ENCODE results near the gene SPATA20.

The SPATA20 gene

DNA sequence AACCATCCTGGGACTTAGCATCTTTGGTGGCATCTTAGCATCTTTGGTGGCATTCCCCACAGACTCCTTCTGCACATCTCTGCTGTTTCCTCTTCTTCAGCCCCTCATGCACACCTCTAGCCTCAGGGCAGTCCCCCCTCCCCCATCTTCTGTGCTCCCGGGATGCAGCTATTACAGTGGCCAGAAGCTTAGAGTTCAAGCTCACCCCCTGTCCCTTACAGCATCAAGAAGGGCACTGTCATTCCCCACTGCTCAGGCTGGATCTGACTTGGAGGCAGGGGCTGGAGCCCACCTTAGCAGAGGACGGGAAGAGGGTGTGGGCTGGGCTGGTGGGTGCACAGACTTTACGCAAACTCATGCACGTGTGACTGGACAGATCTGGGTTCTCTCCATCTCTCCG lies 13.8 kb upstream of the SPATA20 start:
- Histone ChIP-seq H3K14ac (ENCODE audit: low read length) (peak overlapping the region; percentile 41), H3K27ac (ENCODE audit: low read depth, low read length) (peak overlapping the region; percentile 31), H3K4ac (ENCODE audit: low read depth, low read length) (no peak overlapping the region), H2BK120ac (ENCODE audit: insufficient read depth, low read length, poor library complexity) (no peak overlapping the region), H3K4me2 (ENCODE audit: low read length) (peak overlapping the region; percentile 88), H3K4me1 (ENCODE audit: control insufficient read depth in 1 of 2, insufficient read depth in 2 of 2, low read length in 2 of 2) (peaks cover 31 to 35% of the 10 kb centered on the region in 2 experiments), H3K27me3 (ENCODE audit: insufficient read depth, low read length) (no peaks in the 10 kb centered on the region), H3K79me1 (ENCODE audit: low read length) (peaks cover 22% of the 10 kb centered on the region), H3K23ac (ENCODE audit: low read length) (no peak overlapping the region), H3K9me3 (ENCODE audit: insufficient read depth, low read depth, low read length) (no peaks in the 10 kb centered on the region), H3K79me2 (ENCODE audit: control insufficient read depth, insufficient read depth, low read length, poor library complexity) (peaks cover 5% of the 10 kb centered on the region), H3K18ac (ENCODE audit: low read length) (peak overlapping the region; percentile 72), H4K12ac (ENCODE audit: low read depth, low read length) (no peak overlapping the region), H2BK12ac (ENCODE audit: low read length) (no peak overlapping the region), H2AFZ (ENCODE audit: insufficient read depth, low read length, poor library complexity) (no peak overlapping the region), H2BK5ac (ENCODE audit: low read depth, low read length, poor library complexity) (no peak overlapping the region), H3K36me3 (ENCODE audit: control insufficient read depth in 1 of 2, insufficient read depth in 2 of 2, low read length in 2 of 2) (peaks cover 18 to 20% of the 10 kb centered on the region in 2 experiments), H2AK5ac (ENCODE audit: low read length) (no peak overlapping the region), H4K8ac (ENCODE audit: low read depth, low read length) (no peak overlapping the region), H3K4me3 (ENCODE audit: low read depth, low read length) (peak overlapping the region; percentile 72), H4K91ac (ENCODE audit: low read depth, low read length) (peak overlapping the region; percentile 82), H3K9ac (ENCODE audit: low read length) (no peak overlapping the region)
- DNase-seq: no peak
- no CpG with 5 or more reads among the region's 5 CpGs for WGBS (ENCODE audit: extremely low coverage, insufficient coverage, insufficient read length)

DNA sequence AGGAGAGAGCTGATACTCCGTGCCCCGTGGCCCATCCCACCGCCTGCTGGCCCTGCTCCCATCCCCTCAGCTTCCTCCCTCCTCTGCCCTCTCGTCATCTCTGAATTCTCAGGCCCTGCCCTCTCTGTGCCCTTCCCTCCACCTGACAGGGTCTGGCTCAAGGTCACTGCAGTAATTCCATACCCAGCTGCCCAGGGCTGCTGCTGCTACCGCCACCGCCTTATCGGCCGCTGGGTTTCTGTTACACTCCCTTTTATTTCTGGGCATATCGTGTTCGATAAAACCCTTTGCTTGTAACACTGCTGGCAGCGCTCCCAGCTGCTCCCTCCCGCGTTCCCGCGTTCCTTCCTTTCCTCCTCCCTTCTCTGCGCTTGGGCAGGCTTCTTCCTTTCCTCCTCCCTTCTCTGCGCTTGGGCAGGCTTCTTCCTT lies 13.2 kb upstream of the SPATA20 start:
- no peak overlapping the region for H2AFZ ChIP-seq (ENCODE audit: insufficient read depth, low read length, poor library complexity)
- peak overlapping the region; percentile 72 for H3K4me3 ChIP-seq (ENCODE audit: low read depth, low read length)
- peak overlapping the region; percentile 36 for H4K91ac ChIP-seq (ENCODE audit: low read depth, low read length)
- H3K4me2 ChIP-seq (ENCODE audit: low read length): peak overlapping the region; percentile 88
- peaks cover 5% of the 10 kb centered on the region for H3K79me2 ChIP-seq (ENCODE audit: control insufficient read depth, insufficient read depth, low read length, poor library complexity)
- peak overlapping the region; percentile 75 for H2BK12ac ChIP-seq (ENCODE audit: low read length)
- peak overlapping the region; percentile 10 for H3K9ac ChIP-seq (ENCODE audit: low read length)
- peak overlapping the region; percentile 71 for H3K4ac ChIP-seq (ENCODE audit: low read depth, low read length)
- peak overlapping the region; percentile 31 for H3K27ac ChIP-seq (ENCODE audit: low read depth, low read length)
- H3K18ac ChIP-seq (ENCODE audit: low read length): peak overlapping the region; percentile 72
- H3K27me3 ChIP-seq (ENCODE audit: insufficient read depth, low read length): no peaks in the 10 kb centered on the region
- H3K23ac ChIP-seq (ENCODE audit: low read length): no peak overlapping the region
- WGBS (ENCODE audit: extremely low coverage, insufficient coverage, insufficient read length): no CpG with 5 or more reads among the region's 17 CpGs
- H4K8ac ChIP-seq (ENCODE audit: low read depth, low read length): peak overlapping the region; percentile 9
- no peak for DNase-seq
- H3K14ac ChIP-seq (ENCODE audit: low read length): peak overlapping the region; percentile 41
- H4K12ac ChIP-seq (ENCODE audit: low read depth, low read length): no peak overlapping the region
- H2AK5ac ChIP-seq (ENCODE audit: low read length): peak overlapping the region; percentile 72
- H3K4me1 ChIP-seq (ENCODE audit: control insufficient read depth in 1 of 2, insufficient read depth in 2 of 2, low read length in 2 of 2): peaks cover 31 to 35% of the 10 kb centered on the region in 2 experiments
- peaks cover 22% of the 10 kb centered on the region for H3K79me1 ChIP-seq (ENCODE audit: low read length)
- H3K9me3 ChIP-seq (ENCODE audit: insufficient read depth, low read depth, low read length): no peaks in the 10 kb centered on the region
- H2BK120ac ChIP-seq (ENCODE audit: insufficient read depth, low read length, poor library complexity): peak overlapping the region; percentile 12
- peak overlapping the region; percentile 23 for H2BK5ac ChIP-seq (ENCODE audit: low read depth, low read length, poor library complexity)
- peaks cover 22 to 25% of the 10 kb centered on the region in 2 experiments for H3K36me3 ChIP-seq (ENCODE audit: control insufficient read depth in 1 of 2, insufficient read depth in 2 of 2, low read length in 2 of 2)

DNA sequence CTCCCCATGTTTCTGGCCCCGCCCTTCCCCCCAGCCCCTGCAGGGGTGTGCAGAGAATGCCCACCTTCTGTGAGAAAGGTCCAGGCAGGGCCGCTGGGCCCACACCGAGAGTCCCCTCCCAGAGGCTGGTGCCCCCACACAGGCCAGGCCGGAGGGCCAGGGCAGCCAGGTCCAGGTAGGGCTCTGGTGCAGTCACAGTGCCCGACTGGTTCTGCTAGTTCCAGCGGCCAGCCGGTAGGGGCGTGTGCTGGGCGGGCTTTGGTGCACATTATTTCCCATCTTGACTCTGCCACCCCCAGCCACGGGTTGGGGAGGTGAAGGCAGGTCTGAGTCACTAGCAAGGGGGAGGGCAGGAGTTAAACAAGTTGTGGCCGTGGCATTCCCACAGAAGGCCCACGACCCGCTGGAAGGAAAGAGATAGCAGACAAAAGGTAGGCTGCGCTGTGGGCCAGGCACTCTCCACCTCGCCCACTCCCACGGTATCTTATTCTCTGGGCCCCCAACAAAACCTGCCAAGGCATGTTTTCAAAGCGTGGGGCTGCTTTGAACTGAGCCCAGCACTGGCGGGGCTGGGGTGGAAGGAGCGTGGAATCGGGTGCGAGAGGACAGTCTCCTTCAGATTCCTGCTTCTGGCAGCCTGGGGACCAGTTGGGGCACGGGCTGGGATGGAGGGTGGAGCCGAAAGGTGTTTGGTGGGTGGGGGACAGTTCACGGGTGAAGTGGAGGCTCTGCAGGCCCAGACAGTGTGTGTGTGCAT lies 12.6 kb upstream of the SPATA20 start:
- H4K12ac ChIP-seq (ENCODE audit: low read depth, low read length): peak overlapping the region; percentile 26
- H3K23ac ChIP-seq (ENCODE audit: low read length): no peak overlapping the region
- H3K9ac ChIP-seq (ENCODE audit: low read length): no peak overlapping the region
- peaks cover 31 to 35% of the 10 kb centered on the region in 2 experiments for H3K4me1 ChIP-seq (ENCODE audit: control insufficient read depth in 1 of 2, insufficient read depth in 2 of 2, low read length in 2 of 2)
- H3K27ac ChIP-seq (ENCODE audit: low read depth, low read length): peak overlapping the region; percentile 40
- peak overlapping the region; percentile 66 for H2BK12ac ChIP-seq (ENCODE audit: low read length)
- peak overlapping the region; percentile 23 for H2BK5ac ChIP-seq (ENCODE audit: low read depth, low read length, poor library complexity)
- no peak overlapping the region for H3K4me3 ChIP-seq (ENCODE audit: low read depth, low read length)
- H3K4me2 ChIP-seq (ENCODE audit: low read length): peak overlapping the region; percentile 88
- no peaks in the 10 kb centered on the region for H3K9me3 ChIP-seq (ENCODE audit: insufficient read depth, low read depth, low read length)
- no CpG with 5 or more reads among the region's 24 CpGs for WGBS (ENCODE audit: extremely low coverage, insufficient coverage, insufficient read length)
- H2BK120ac ChIP-seq (ENCODE audit: insufficient read depth, low read length, poor library complexity): peak overlapping the region; percentile 74
- H4K91ac ChIP-seq (ENCODE audit: low read depth, low read length): peak overlapping the region; percentile 90
- peak overlapping the region; percentile 48 for H2AFZ ChIP-seq (ENCODE audit: insufficient read depth, low read length, poor library complexity)
- no peaks in the 10 kb centered on the region for H3K27me3 ChIP-seq (ENCODE audit: insufficient read depth, low read length)
- peak overlapping the region; percentile 30 for H2AK5ac ChIP-seq (ENCODE audit: low read length)
- peaks cover 5% of the 10 kb centered on the region for H3K79me2 ChIP-seq (ENCODE audit: control insufficient read depth, insufficient read depth, low read length, poor library complexity)
- peak; percentile 69 to 70 for DNase-seq
- H3K14ac ChIP-seq (ENCODE audit: low read length): peak overlapping the region; percentile 76
- peak overlapping the region; percentile 83 for H3K18ac ChIP-seq (ENCODE audit: low read length)
- peak overlapping the region; percentile 67 for H3K4ac ChIP-seq (ENCODE audit: low read depth, low read length)
- H3K36me3 ChIP-seq (ENCODE audit: control insufficient read depth in 1 of 2, insufficient read depth in 2 of 2, low read length in 2 of 2): peaks cover 26 to 31% of the 10 kb centered on the region in 2 experiments
- H3K79me1 ChIP-seq (ENCODE audit: low read length): peaks cover 22% of the 10 kb centered on the region
- peak overlapping the region; percentile 51 for H4K8ac ChIP-seq (ENCODE audit: low read depth, low read length)

DNA sequence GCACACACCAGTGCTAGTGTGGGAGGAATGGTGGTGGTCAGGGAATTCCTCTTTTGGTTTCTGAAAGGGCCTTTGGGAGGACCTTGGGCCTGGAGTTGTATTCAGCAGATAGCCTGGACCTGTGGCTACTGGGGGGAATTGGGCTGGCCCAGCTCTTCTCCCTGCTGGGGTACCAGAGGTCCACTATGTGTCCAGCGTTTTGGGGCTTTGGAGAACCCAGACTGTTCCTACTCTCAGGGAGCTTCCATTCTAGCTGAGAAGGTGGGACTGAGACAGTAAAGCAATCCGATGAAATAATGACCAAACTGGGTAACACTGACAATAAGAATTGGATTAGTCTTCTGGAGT lies 12.0 kb upstream of the SPATA20 start:
- Histone ChIP-seq H3K79me1 (ENCODE audit: low read length) (peaks cover 22% of the 10 kb centered on the region), H4K12ac (ENCODE audit: low read depth, low read length) (no peak overlapping the region), H3K14ac (ENCODE audit: low read length) (peak overlapping the region; percentile 76), H3K4me1 (ENCODE audit: control insufficient read depth in 1 of 2, insufficient read depth in 2 of 2, low read length in 2 of 2) (peaks cover 35 to 38% of the 10 kb centered on the region in 2 experiments), H2BK120ac (ENCODE audit: insufficient read depth, low read length, poor library complexity) (peak overlapping the region; percentile 74), H3K4me2 (ENCODE audit: low read length) (peak overlapping the region; percentile 88), H3K79me2 (ENCODE audit: control insufficient read depth, insufficient read depth, low read length, poor library complexity) (peaks cover 5% of the 10 kb centered on the region), H3K18ac (ENCODE audit: low read length) (peak overlapping the region; percentile 83), H2BK12ac (ENCODE audit: low read length) (peak overlapping the region; percentile 66), H3K27ac (ENCODE audit: low read depth, low read length) (no peak overlapping the region), H3K23ac (ENCODE audit: low read length) (no peak overlapping the region), H4K8ac (ENCODE audit: low read depth, low read length) (peak overlapping the region; percentile 51), H3K27me3 (ENCODE audit: insufficient read depth, low read length) (no peaks in the 10 kb centered on the region), H3K9me3 (ENCODE audit: insufficient read depth, low read depth, low read length) (no peaks in the 10 kb centered on the region), H3K9ac (ENCODE audit: low read length) (no peak overlapping the region), H4K91ac (ENCODE audit: low read depth, low read length) (peak overlapping the region; percentile 90), H2AFZ (ENCODE audit: insufficient read depth, low read length, poor library complexity) (peak overlapping the region; percentile 48), H3K36me3 (ENCODE audit: control insufficient read depth in 1 of 2, insufficient read depth in 2 of 2, low read length in 2 of 2) (peaks cover 29 to 36% of the 10 kb centered on the region in 2 experiments), H2BK5ac (ENCODE audit: low read depth, low read length, poor library complexity) (no peak overlapping the region), H3K4me3 (ENCODE audit: low read depth, low read length) (no peak overlapping the region), H2AK5ac (ENCODE audit: low read length) (peak overlapping the region; percentile 26), H3K4ac (ENCODE audit: low read depth, low read length) (peak overlapping the region; percentile 67)
- no CpG with 5 or more reads among the region's 2 CpGs for WGBS (ENCODE audit: extremely low coverage, insufficient coverage, insufficient read length)
- no peak for DNase-seq

Data from trophoblast cell (in vitro differentiated cells and primary cell).